Measurements from ENCODE around the gene FICD. TPM values are rescaled to one million over a fixed set of nuclear protein-coding genes. Genes with fewer than 3 reads are reported as not detected.

The FICD gene
- total and polyA plus RNA-seq, 4 donors = 5.1 to 7.4 (median 5.8) TPM

DNA sequence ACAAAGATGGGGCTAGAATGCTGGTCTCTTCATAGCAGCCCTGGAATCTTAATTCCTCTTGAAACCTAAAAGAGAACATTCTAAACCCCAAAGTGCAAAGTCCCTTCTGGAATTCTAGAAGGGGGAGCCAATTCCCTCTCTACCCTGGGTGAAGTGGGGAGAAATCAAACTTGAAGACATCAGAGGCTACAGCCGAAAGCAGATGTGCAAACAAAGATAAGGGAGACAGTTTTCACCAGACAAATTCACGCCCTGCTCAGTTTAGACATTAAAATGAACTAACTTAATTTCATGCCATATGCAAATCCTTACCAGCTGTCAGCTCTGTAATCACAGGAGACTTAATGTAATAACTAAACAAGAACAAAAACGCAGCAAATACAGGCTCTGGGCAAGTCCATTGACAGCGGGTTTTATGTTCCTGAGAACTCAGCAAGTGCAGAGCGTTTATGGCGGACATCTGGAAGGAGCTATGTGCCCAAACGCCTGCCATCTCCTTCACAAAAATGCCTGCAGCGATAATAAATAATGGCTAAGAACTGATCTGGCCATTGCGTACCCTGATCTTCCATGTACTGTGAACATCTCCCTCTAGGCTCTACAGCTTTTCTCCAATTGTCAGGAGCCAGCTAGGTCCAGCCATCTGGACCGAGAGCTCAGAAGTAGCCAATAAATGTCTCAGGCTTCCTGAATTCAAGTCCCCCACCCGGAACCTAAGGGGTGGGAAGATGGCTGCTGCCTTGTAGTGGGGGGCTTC lies 19.1 kb upstream of the FICD start:
- Histone ChIP-seq H3K36me3 (ENCODE audit: control insufficient read depth, insufficient read depth, low read length) (no peaks in the 10 kb centered on the region), H3K9me3 (ENCODE audit: control insufficient read depth, insufficient read depth, low read length) (no peaks in the 10 kb centered on the region), H3K27ac (ENCODE audit: low read depth, low read length) (no peak overlapping the region), H3K4me3 (ENCODE audit: low read depth, low read length) (no peak overlapping the region), H3K27me3 (ENCODE audit: control insufficient read depth, insufficient read depth, low read length) (no peaks in the 10 kb centered on the region), H3K4me1 (ENCODE audit: control insufficient read depth, insufficient read depth, low read length) (no peaks in the 10 kb centered on the region)
- WGBS (ENCODE audit: insufficient coverage) = 62% methylated on average over 8 of the region's 11 CpGs
- DNase-seq (ENCODE audit: low read depth in 4 of 6, low spot score in 6 of 6) = peak in 2 of 6 donors; percentile 29 to 83

DNA sequence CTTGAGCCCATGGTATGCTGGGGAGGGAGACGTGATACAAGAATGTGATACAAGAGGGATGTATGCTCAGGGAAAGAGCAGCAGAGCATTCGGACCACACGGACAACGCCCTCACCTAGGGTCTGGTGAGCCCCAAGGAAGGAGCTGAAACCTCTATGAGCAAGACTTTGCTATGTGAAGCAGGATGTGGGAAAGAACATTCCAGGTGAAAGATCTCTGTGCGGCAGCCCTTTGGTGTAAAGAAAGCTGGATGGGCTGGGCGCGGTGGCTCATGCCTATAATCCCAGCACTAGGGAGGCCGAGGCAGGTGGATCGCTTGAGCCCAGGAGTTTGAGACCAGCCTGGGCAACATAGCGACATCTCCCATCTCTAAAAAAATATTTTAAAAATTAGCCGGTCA lies 16.9 kb upstream of the FICD start:
- Histone ChIP-seq H3K27ac (ENCODE audit: low read depth, low read length) (no peak overlapping the region), H3K36me3 (ENCODE audit: control insufficient read depth, insufficient read depth, low read length) (no peaks in the 10 kb centered on the region), H3K4me1 (ENCODE audit: control insufficient read depth, insufficient read depth, low read length) (no peaks in the 10 kb centered on the region), H3K4me3 (ENCODE audit: low read depth, low read length) (no peak overlapping the region), H3K27me3 (ENCODE audit: control insufficient read depth, insufficient read depth, low read length) (no peaks in the 10 kb centered on the region), H3K9me3 (ENCODE audit: control insufficient read depth, insufficient read depth, low read length) (no peaks in the 10 kb centered on the region)
- DNase-seq (ENCODE audit: low read depth in 4 of 6, low spot score in 6 of 6) = no peak
- 84% methylated on average over 9 of the region's 11 CpGs for WGBS (ENCODE audit: insufficient coverage)

DNA sequence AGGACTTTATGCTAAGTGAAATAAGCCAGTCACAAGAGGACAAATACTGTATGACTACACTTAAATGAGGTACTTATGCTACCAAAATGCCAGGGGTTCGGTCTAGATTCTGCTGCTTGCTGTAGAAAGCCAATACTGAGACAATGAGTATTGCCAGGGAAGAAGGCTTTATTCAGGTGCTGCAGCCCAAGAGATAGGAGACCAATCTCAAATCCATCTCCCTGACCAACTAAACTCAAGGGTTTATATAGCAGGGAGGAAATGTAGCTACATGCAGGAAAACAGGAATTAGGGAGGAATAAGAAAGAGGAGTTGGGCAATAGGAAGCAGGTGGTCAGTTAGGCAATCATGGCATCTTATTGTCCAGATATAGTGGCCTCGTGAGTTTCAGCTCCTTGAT lies 12.2 kb upstream of the FICD start:
- DNase-seq (ENCODE audit: low read depth in 4 of 6, low spot score in 6 of 6) = no peak
- Histone ChIP-seq H3K4me3 (ENCODE audit: low read depth, low read length) (no peak overlapping the region), H3K4me1 (ENCODE audit: control insufficient read depth, insufficient read depth, low read length) (no peaks in the 10 kb centered on the region), H3K27me3 (ENCODE audit: control insufficient read depth, insufficient read depth, low read length) (no peaks in the 10 kb centered on the region), H3K27ac (ENCODE audit: low read depth, low read length) (no peak overlapping the region), H3K9me3 (ENCODE audit: control insufficient read depth, insufficient read depth, low read length) (no peaks in the 10 kb centered on the region), H3K36me3 (ENCODE audit: control insufficient read depth, insufficient read depth, low read length) (no peaks in the 10 kb centered on the region)
- WGBS (ENCODE audit: insufficient coverage) = 50% methylated on average over 1 of the region's 2 CpGs

DNA sequence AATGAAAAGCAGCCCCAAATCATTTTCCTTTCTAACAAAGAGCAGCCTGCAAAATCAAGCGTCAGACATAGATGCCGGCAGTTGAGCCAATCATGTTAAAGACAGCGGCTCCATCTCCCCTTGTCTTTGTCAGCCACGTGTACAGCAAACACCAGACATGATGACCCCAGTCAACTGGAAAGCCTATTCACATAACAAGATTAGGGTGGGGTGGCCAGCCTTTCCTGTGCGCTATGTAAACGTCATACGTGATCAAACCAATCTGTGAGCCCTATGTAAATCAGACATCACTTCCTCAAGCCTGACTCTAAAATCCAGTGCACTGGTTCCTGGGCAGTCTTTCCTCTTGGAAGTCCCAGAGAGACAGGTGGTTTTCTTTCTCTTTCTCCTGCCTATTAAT lies 9.9 kb upstream of the FICD start:
- WGBS (ENCODE audit: insufficient coverage) = 74% methylated on average over 7 of the region's 7 CpGs
- Histone ChIP-seq H3K4me3 (ENCODE audit: low read depth, low read length) (no peak overlapping the region), H3K27me3 (ENCODE audit: control insufficient read depth, insufficient read depth, low read length) (no peaks in the 10 kb centered on the region)

DNA sequence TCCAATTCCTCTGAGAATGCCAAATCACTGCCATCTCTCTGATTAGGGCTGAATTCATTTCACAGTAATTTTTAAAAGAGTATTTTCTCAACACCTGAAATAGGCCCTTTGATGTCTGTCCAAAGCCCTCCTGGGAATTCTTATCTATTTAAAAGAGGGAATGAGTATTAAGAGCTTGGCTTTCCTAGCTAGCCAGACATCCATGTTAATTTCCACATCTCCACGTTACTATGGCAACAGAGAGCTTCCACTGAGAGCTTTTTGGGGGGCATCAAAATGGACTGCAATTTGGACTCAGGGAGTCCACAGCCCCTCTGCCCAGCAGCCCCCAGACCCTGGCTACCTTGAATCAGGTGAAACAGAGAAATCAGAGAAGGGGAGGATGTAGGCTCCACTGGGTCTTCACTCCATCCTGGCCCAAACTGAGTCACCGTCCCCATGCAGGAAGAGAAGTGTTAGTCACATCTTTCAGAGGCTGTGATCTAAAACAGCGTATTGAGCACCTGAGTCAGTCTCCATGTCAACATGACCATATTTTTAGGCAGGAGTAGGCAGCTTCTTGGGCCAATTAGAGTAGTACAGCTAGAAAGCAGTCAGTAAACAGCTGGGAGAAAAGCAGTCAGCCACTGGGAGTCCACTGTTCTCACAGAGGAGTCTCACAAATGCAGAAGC lies 7.0 kb upstream of the FICD start:
- DNase-seq (ENCODE audit: low read depth in 4 of 6, low spot score in 6 of 6) = peak in 2 of 6 donors; percentile 27 to 77
- Histone ChIP-seq H3K36me3 (ENCODE audit: control insufficient read depth, insufficient read depth, low read length) (no peaks in the 10 kb centered on the region), H3K4me1 (ENCODE audit: control insufficient read depth, insufficient read depth, low read length) (peaks cover 10% of the 10 kb centered on the region), H3K27ac (ENCODE audit: low read depth, low read length) (no peak overlapping the region), H3K27me3 (ENCODE audit: control insufficient read depth, insufficient read depth, low read length) (no peaks in the 10 kb centered on the region), H3K4me3 (ENCODE audit: low read depth, low read length) (no peak overlapping the region), H3K9me3 (ENCODE audit: control insufficient read depth, insufficient read depth, low read length) (no peaks in the 10 kb centered on the region)
- 74% methylated on average over 2 of the region's 3 CpGs for WGBS (ENCODE audit: insufficient coverage)

More for the DNA sequence above, 9.9 kb upstream of the FICD start:
- no peaks in the 10 kb centered on the region for H3K36me3 ChIP-seq (ENCODE audit: control insufficient read depth, insufficient read depth, low read length)
- no peaks in the 10 kb centered on the region for H3K9me3 ChIP-seq (ENCODE audit: control insufficient read depth, insufficient read depth, low read length)
- no peak overlapping the region for H3K27ac ChIP-seq (ENCODE audit: low read depth, low read length)
- no peaks in the 10 kb centered on the region for H3K4me1 ChIP-seq (ENCODE audit: control insufficient read depth, insufficient read depth, low read length)
- DNase-seq (ENCODE audit: low read depth in 4 of 6, low spot score in 6 of 6) = no peak

DNA sequence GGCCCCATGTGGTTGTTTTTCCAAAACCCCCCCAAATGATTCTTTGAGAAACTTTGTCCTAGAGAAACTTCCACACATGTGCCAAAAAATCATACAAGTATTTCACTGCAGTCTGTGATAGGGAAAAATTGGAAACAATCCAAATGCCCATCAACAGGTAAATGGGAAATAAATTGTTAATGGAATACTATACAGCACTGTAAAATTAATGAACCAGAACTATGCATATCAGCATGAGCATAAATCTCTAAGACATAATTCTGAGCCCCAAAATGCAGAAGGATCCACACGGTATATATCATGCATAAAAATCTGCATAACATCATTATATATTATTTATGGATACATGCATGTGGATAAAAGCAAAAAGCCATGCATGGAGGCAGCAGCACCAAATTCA lies 5.3 kb upstream of the FICD start:
- no peak for DNase-seq (ENCODE audit: low read depth in 4 of 6, low spot score in 6 of 6)
- no peak overlapping the region for H3K4me3 ChIP-seq (ENCODE audit: low read depth, low read length)
- H3K9me3 ChIP-seq (ENCODE audit: control insufficient read depth, insufficient read depth, low read length) = no peaks in the 10 kb centered on the region
- no peaks in the 10 kb centered on the region for H3K36me3 ChIP-seq (ENCODE audit: control insufficient read depth, insufficient read depth, low read length)
- no peaks in the 10 kb centered on the region for H3K27me3 ChIP-seq (ENCODE audit: control insufficient read depth, insufficient read depth, low read length)
- no CpG with 5 or more reads among the region's 1 CpG for WGBS (ENCODE audit: insufficient coverage)
- H3K4me1 ChIP-seq (ENCODE audit: control insufficient read depth, insufficient read depth, low read length) = peaks cover 14% of the 10 kb centered on the region
- H3K27ac ChIP-seq (ENCODE audit: low read depth, low read length) = no peak overlapping the region

DNA sequence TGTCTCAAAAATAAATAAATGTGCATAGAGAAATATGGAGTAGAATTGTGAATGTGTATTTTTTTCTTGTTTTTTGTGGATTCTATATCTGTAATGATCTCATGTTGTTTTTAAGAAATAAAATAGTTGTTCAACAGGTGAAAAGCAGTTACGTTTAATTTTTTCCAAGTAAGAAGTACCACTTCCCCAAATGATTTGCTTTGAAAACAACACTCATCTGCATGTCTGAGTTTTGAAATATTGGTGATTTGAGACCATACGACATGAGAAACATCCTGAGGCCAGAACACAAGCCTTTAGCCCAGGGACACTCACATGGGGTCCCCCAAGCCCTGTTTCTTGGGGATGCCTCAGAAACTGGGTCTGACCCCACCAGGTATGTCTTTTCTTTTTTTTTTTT lies 4.2 kb upstream of the FICD start:
- Histone ChIP-seq H3K4me1 (ENCODE audit: control insufficient read depth, insufficient read depth, low read length) (peaks cover 20% of the 10 kb centered on the region), H3K9me3 (ENCODE audit: control insufficient read depth, insufficient read depth, low read length) (no peaks in the 10 kb centered on the region)
- WGBS (ENCODE audit: insufficient coverage) = no CpG with 5 or more reads among the region's 2 CpGs

DNA sequence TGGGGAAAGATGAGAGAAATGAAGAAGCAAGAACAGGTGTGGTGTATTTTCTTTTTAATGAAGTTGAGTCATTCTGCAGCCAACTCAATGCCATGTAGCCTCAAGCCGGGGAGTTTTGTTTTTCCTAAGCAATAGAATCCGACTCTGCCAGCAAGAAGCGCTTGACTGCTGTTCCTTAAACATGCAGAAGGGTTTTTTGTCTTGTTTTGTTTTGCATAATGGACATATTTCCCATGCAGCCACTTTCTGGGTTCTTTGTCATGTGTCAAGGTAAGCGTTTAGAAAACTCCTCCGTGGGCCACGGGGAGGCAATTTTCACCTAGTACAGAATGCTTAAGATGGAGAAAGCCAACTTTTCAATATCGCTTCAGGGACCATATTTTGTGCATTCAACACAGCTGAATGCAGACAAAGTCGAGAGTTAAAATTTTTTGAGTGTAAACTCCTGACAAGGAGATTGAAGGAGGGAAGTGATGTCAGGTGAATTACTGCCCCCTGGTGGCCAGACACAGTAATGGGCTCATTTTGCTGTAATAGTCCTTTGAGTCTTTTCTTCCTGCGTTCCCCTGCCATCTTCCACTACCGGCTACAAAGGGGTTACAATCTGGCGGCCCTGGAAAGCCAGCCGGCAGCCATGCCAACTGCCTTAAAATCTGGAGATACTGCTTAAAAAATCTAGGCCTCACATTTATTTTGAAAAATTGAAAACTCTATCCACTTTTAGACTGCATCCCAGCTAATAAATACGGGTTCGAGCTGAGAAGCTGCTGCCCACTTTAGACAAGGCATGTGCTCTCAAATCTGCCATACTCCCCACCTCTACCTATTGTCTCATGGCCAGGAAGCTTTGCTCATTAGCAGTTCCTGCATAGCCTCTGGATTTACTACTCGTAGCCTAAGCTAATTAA lies 3.2 kb upstream of the FICD start:
- Histone ChIP-seq H3K4me3 (ENCODE audit: low read depth, low read length) (peak overlapping the region; percentile 16), H3K27ac (ENCODE audit: low read depth, low read length) (no peak overlapping the region), H3K36me3 (ENCODE audit: control insufficient read depth, insufficient read depth, low read length) (peaks cover 2% of the 10 kb centered on the region), H3K9me3 (ENCODE audit: control insufficient read depth, insufficient read depth, low read length) (no peaks in the 10 kb centered on the region), H3K27me3 (ENCODE audit: control insufficient read depth, insufficient read depth, low read length) (no peaks in the 10 kb centered on the region), H3K4me1 (ENCODE audit: control insufficient read depth, insufficient read depth, low read length) (peaks cover 31% of the 10 kb centered on the region)
- 29% methylated on average over 11 of the region's 15 CpGs for WGBS (ENCODE audit: insufficient coverage)
- peak; percentile 59 to 97 (median 80) for DNase-seq (ENCODE audit: low read depth in 4 of 6, low spot score in 6 of 6)

More for the DNA sequence above, 4.2 kb upstream of the FICD start:
- Histone ChIP-seq H3K27me3 (ENCODE audit: control insufficient read depth, insufficient read depth, low read length) (no peaks in the 10 kb centered on the region), H3K27ac (ENCODE audit: low read depth, low read length) (no peak overlapping the region), H3K4me3 (ENCODE audit: low read depth, low read length) (no peak overlapping the region), H3K36me3 (ENCODE audit: control insufficient read depth, insufficient read depth, low read length) (no peaks in the 10 kb centered on the region)
- no peak for DNase-seq (ENCODE audit: low read depth in 4 of 6, low spot score in 6 of 6)

DNA sequence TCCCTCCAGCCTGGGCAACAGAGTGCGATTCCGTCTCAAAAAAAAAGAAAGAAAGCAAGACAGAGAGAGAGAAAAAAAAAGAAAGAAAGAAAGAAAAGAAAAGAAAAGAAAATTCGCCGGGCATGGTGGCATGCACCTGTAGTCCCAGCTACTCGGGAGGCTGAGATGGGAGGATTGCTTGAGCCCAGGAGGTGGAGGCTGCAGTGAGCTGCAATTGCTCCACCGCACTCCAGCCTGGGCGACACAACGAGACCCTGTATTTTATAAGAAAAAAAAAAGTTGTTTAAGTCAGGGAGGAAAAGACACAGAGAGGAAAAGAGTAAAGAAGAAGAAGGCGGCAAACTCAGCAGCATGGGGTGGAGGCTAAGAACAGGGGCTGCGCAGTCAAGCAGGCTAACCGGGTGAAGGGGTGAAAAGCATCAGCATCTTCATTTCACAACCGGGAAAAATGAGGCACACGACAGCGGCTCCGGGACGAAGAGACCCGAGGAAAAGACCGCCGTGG lies 557 bp upstream of the FICD start:
- no peak for DNase-seq (ENCODE audit: low read depth in 4 of 6, low spot score in 6 of 6)
- H3K4me3 ChIP-seq (ENCODE audit: low read depth, low read length) = peak overlapping the region; percentile 48
- H3K4me1 ChIP-seq (ENCODE audit: control insufficient read depth, insufficient read depth, low read length) = peaks cover 31% of the 10 kb centered on the region
- no peak overlapping the region for H3K27ac ChIP-seq (ENCODE audit: low read depth, low read length)
- 28% methylated on average over 19 of the region's 19 CpGs for WGBS (ENCODE audit: insufficient coverage)
- H3K9me3 ChIP-seq (ENCODE audit: control insufficient read depth, insufficient read depth, low read length) = no peaks in the 10 kb centered on the region
- H3K36me3 ChIP-seq (ENCODE audit: control insufficient read depth, insufficient read depth, low read length) = peaks cover 29% of the 10 kb centered on the region
- H3K27me3 ChIP-seq (ENCODE audit: control insufficient read depth, insufficient read depth, low read length) = no peaks in the 10 kb centered on the region
